GM20431 (cell line): ENCODE data around the gene NFIA.

ENCODE experiments used
- in situ Hi-C: fragments of 300-500 bp; cut with MseI, MboI; formaldehyde crosslinking; loops from one replicate; pipeline ENCODE4 v1.15.0; 2020; ENCODE audit warnings: low sequenced_read_pairs; ENCODE audit not compliant: unreplicated experiment

NFIA gene

GRCh38 chr1:61171346-61171745, 89.0 kb downstream of the NFIA start:
- in situ Hi-C loops = no loop called here

- in situ Hi-C loops = no loop called here
These were observed 89.6 kb downstream of the NFIA start for GRCh38 chr1:61171974-61172373.

- in situ Hi-C loops = no loop called here
These were observed 90.8 kb downstream of the NFIA start for GRCh38 chr1:61173118-61173517.

- in situ Hi-C loops = no loop called here
These were observed 91.9 kb downstream of the NFIA start for GRCh38 chr1:61174060-61174795.

GRCh38 chr1:61175976-61176375, 93.6 kb downstream of the NFIA start:
- in situ Hi-C loops = no loop called here

GRCh38 chr1:61181067-61182038, 99.0 kb downstream of the NFIA start:
- in situ Hi-C loops = no loop called here

- in situ Hi-C loops = no loop called here
These were observed 99.7 kb downstream of the NFIA start for GRCh38 chr1:61182049-61182448.

GRCh38 chr1:61182480-61182879, 100.1 kb downstream of the NFIA start:
- in situ Hi-C loops = no loop called here

- in situ Hi-C loops = no loop called here
These were observed 101.2 kb downstream of the NFIA start for GRCh38 chr1:61183471-61184039.

GRCh38 chr1:61184040-61184713, 101.8 kb downstream of the NFIA start:
- in situ Hi-C loops = no loop called here

- in situ Hi-C loops = no loop called here
These were observed 102.3 kb downstream of the NFIA start for GRCh38 chr1:61184714-61185106.

- in situ Hi-C loops = no loop called here
These were observed 104.4 kb downstream of the NFIA start for GRCh38 chr1:61186753-61187152.

GRCh38 chr1:61187352-61188086, 105.2 kb downstream of the NFIA start:
- in situ Hi-C loops = no loop called here

- in situ Hi-C loops = no loop called here
These were observed 107.8 kb downstream of the NFIA start for GRCh38 chr1:61190153-61190552.

- in situ Hi-C loops = no loop called here
These were observed 108.5 kb downstream of the NFIA start for GRCh38 chr1:61190618-61191432.

- in situ Hi-C loops = no loop called here
These were observed 109.0 kb downstream of the NFIA start for GRCh38 chr1:61191433-61191720.

GRCh38 chr1:61192663-61193330, 110.4 kb downstream of the NFIA start:
- in situ Hi-C loops = no loop called here

- in situ Hi-C loops = no loop called here
These were observed 111.4 kb downstream of the NFIA start for GRCh38 chr1:61193808-61194207.

- in situ Hi-C loops = no loop called here
These were observed 116.2 kb downstream of the NFIA start for GRCh38 chr1:61198554-61198953.
